Measurements from ENCODE around the gene EPO.
"Not testable (repeated sequence)": the region's sequence is repeated elsewhere in the genome, so short reads cannot be mapped to it uniquely, and the experiment has no call there.

EPO gene

GRCh38 chr7:100721505-100721812 is 1.2 kb downstream of the EPO start:
- no peak overlapping the region for H3K4me3 ChIP-seq (ENCODE audit: insufficient read depth, low read depth, low read length)
- peaks cover 7% of the 10 kb centered on the region for H3K4me1 ChIP-seq (ENCODE audit: control insufficient read depth, insufficient read depth, low read length)
- no peaks in the 10 kb centered on the region for H3K9me3 ChIP-seq (ENCODE audit: control insufficient read depth, low read length)
- WGBS, 2 experiments, result 86 to 88% methylated on average over 8 of the region's 8 CpGs
- H3K27ac ChIP-seq (ENCODE audit: insufficient read depth, low read depth, low read length, poor library complexity, severe bottlenecking), result no peak overlapping the region
- peaks cover 64% of the 10 kb centered on the region for H3K27me3 ChIP-seq (ENCODE audit: control insufficient read depth, insufficient read depth, low read length, poor library complexity, severe bottlenecking)
- H3K36me3 ChIP-seq (ENCODE audit: control insufficient read depth, insufficient read depth, low read length), result no peaks in the 10 kb centered on the region

DNA sequence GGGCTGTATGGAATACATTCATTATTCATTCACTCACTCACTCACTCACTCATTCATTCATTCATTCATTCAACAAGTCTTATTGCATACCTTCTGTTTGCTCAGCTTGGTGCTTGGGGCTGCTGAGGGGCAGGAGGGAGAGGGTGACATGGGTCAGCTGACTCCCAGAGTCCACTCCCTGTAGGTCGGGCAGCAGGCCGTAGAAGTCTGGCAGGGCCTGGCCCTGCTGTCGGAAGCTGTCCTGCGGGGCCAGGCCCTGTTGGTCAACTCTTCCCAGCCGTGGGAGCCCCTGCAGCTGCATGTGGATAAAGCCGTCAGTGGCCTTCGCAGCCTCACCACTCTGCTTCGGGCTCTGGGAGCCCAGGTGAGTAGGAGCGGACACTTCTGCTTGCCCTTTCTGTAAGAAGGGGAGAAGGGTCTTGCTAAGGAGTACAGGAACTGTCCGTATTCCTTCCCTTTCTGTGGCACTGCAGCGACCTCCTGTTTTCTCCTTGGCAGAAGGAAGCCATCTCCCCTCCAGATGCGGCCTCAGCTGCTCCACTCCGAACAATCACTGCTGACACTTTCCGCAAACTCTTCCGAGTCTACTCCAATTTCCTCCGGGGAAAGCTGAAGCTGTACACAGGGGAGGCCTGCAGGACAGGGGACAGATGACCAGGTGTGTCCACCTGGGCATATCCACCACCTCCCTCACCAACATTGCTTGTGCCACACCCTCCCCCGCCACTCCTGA is 2.4 kb downstream of the EPO start:
- WGBS, 2 experiments, result 85 to 87% methylated on average over 17 of the region's 17 CpGs
- Histone ChIP-seq H3K36me3 (ENCODE audit: control insufficient read depth, insufficient read depth, low read length) (no peaks in the 10 kb centered on the region), H3K9me3 (ENCODE audit: control insufficient read depth, low read length) (no peaks in the 10 kb centered on the region), H3K27me3 (ENCODE audit: control insufficient read depth, insufficient read depth, low read length, poor library complexity, severe bottlenecking) (peaks cover 64% of the 10 kb centered on the region), H3K4me3 (ENCODE audit: insufficient read depth, low read depth, low read length) (no peak overlapping the region), H3K4me1 (ENCODE audit: control insufficient read depth, insufficient read depth, low read length) (peaks cover 7% of the 10 kb centered on the region), H3K27ac (ENCODE audit: insufficient read depth, low read depth, low read length, poor library complexity, severe bottlenecking) (no peak overlapping the region)

- H3K4me3 ChIP-seq (ENCODE audit: insufficient read depth, low read depth, low read length), result no peak overlapping the region
- 88 to 90% methylated on average over 16 of the region's 16 CpGs for WGBS, 2 experiments
- peaks cover 64% of the 10 kb centered on the region for H3K27me3 ChIP-seq (ENCODE audit: control insufficient read depth, insufficient read depth, low read length, poor library complexity, severe bottlenecking)
- no peaks in the 10 kb centered on the region for H3K9me3 ChIP-seq (ENCODE audit: control insufficient read depth, low read length)
- peaks cover 7% of the 10 kb centered on the region for H3K4me1 ChIP-seq (ENCODE audit: control insufficient read depth, insufficient read depth, low read length)
- H3K36me3 ChIP-seq (ENCODE audit: control insufficient read depth, insufficient read depth, low read length), result no peaks in the 10 kb centered on the region
- H3K27ac ChIP-seq (ENCODE audit: insufficient read depth, low read depth, low read length, poor library complexity, severe bottlenecking), result no peak overlapping the region
These were observed 3.5 kb downstream of the EPO start for GRCh38 chr7:100723732-100724275.

DNA sequence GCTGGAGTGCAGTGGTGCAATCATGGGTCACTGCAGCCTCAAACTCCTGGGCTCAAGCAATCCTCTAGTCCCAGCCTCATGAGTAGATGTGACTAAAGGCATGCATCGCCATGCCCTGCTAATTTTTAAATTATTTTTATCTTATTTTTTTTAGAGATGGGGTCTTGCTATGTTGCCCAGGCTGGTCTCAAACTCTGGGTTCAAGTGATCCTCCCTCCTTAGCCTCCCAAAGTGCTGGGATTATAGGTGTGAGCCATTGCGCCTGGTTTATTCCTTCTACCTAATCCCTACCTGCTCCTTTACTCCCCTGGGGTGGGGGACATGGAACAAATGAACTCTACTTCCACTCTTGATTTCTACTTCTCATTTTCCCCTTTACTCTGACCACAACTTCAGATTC is 4.1 kb downstream of the EPO start:
- WGBS, 2 experiments, result 92 to 93% methylated on average over 1 to 2 of the region's 2 CpGs
- H3K4me1 ChIP-seq (ENCODE audit: control insufficient read depth, insufficient read depth, low read length); H3K36me3 ChIP-seq (ENCODE audit: control insufficient read depth, insufficient read depth, low read length); H3K27ac ChIP-seq (ENCODE audit: insufficient read depth, low read depth, low read length, poor library complexity, severe bottlenecking); H3K4me3 ChIP-seq (ENCODE audit: insufficient read depth, low read depth, low read length); H3K9me3 ChIP-seq (ENCODE audit: control insufficient read depth, low read length): not testable (repeated sequence)
- peaks cover 61% of the 10 kb centered on the region for H3K27me3 ChIP-seq (ENCODE audit: control insufficient read depth, insufficient read depth, low read length, poor library complexity, severe bottlenecking)

GRCh38 chr7:100726996-100727761 is 6.9 kb downstream of the EPO start:
- Histone ChIP-seq H3K27ac (ENCODE audit: insufficient read depth, low read depth, low read length, poor library complexity, severe bottlenecking) (no peak overlapping the region), H3K9me3 (ENCODE audit: control insufficient read depth, low read length) (no peaks in the 10 kb centered on the region)
- 83 to 86% methylated on average over 12 of the region's 12 CpGs for WGBS, 2 experiments

DNA sequence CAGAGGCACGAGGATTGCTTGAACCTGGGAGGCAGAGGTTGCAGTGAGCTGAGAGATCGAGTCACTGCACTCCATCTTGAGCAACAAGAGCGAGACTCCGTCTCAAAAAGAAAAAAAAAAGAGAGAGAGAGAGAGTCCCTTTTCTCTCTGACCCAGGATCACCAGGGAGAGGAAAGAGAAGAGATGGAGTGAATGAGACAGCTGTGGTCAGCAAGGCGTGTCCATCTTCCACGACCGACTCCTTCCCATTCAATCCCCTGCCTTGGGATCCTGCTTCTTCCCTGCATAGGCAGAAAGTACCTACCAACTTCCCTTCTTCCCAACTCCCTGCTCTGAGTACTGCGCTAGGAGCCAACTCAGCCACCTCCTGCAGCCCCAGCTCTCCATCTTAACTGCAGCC is 7.9 kb downstream of the EPO start:
- Histone ChIP-seq H3K4me3 (ENCODE audit: insufficient read depth, low read depth, low read length) (no peak overlapping the region), H3K4me1 (ENCODE audit: control insufficient read depth, insufficient read depth, low read length) (no peaks in the 10 kb centered on the region), H3K27ac (ENCODE audit: insufficient read depth, low read depth, low read length, poor library complexity, severe bottlenecking) (no peak overlapping the region), H3K36me3 (ENCODE audit: control insufficient read depth, insufficient read depth, low read length) (no peaks in the 10 kb centered on the region), H3K27me3 (ENCODE audit: control insufficient read depth, insufficient read depth, low read length, poor library complexity, severe bottlenecking) (peaks cover 23% of the 10 kb centered on the region), H3K9me3 (ENCODE audit: control insufficient read depth, low read length) (no peaks in the 10 kb centered on the region)
- 85% methylated on average over 8 of the region's 8 CpGs for WGBS, 2 experiments

More at GRCh38 chr7:100726996-100727761, 6.9 kb downstream of the EPO start:
- H3K4me3 ChIP-seq (ENCODE audit: insufficient read depth, low read depth, low read length), result no peak overlapping the region
- no peaks in the 10 kb centered on the region for H3K4me1 ChIP-seq (ENCODE audit: control insufficient read depth, insufficient read depth, low read length)
- H3K27me3 ChIP-seq (ENCODE audit: control insufficient read depth, insufficient read depth, low read length, poor library complexity, severe bottlenecking), result peaks cover 32% of the 10 kb centered on the region
- no peaks in the 10 kb centered on the region for H3K36me3 ChIP-seq (ENCODE audit: control insufficient read depth, insufficient read depth, low read length)

DNA sequence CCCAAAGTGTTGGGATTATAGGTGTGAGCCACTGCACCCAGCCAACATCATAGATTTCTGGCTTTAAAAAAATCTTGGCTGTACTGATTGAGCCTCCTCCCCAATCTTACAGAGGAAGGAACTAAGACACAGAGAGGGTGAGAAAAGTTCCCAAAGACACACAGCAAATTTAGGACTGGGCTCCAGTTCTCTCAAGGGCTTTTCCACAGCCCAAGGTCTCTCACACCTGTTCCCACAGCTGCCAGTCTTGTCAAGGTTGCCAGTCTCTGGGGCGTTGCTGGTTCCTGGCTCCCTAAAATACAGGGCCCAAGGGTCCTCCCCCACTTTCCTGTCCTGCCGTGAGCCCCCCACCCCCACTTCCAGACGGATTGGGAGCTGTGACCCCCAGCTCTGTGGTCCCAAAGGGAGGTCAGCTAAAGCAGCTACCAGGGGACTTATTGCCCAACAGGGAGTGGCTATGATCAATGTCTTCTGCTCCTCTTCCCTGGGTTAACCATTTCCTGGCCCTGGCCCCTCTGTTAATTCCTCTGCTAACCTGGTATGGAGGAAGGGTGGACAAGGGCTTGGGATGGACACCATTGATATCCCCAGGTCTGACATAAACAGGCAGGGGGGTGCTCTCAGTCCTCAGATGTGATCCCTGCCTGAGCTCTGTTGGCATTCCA is 10.0 kb downstream of the EPO start:
- H3K36me3 ChIP-seq (ENCODE audit: control insufficient read depth, insufficient read depth, low read length), result no peaks in the 10 kb centered on the region
- WGBS, 2 experiments, result 60 to 69% methylated on average over 3 of the region's 3 CpGs
- no peaks in the 10 kb centered on the region for H3K9me3 ChIP-seq (ENCODE audit: control insufficient read depth, low read length)
- H3K4me1 ChIP-seq (ENCODE audit: control insufficient read depth, insufficient read depth, low read length), result no peaks in the 10 kb centered on the region
- peaks cover 5% of the 10 kb centered on the region for H3K27me3 ChIP-seq (ENCODE audit: control insufficient read depth, insufficient read depth, low read length, poor library complexity, severe bottlenecking)
- no peak overlapping the region for H3K27ac ChIP-seq (ENCODE audit: insufficient read depth, low read depth, low read length, poor library complexity, severe bottlenecking)
- H3K4me3 ChIP-seq (ENCODE audit: insufficient read depth, low read depth, low read length), result no peak overlapping the region

DNA sequence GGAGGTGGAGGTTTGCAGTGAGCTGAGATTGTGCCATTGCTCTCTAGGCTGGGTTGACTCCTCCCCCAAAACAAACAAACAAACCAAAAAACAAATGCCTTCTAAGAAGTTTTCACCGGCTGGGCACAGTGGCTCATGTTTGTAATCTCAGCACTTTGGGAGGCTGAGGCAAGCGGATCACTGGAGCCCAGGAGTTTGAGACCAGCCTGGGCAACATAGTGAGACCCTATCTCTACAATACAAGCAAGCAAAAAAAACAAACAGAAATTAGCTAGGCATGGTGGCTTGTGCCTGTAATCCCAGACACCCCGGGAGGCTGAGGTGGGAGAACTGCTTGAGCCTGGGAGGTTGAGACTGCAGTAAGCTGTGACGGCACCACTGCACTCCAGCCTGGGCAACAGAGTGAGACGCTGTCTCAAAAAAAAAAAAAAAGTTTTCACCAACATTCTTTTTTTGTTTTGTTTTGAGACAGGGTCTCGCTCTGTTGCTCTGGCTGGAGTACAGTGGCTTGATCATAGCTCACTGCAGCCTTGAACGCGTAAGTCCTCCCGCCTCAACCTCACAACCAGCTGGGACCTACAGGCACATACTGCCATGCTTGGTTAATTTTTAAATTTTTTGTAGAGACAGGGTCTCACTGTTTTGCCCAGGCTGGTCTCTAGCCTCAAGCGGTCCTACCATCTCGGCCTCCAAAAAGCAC is 11.8 kb downstream of the EPO start:
- H3K9me3 ChIP-seq (ENCODE audit: control insufficient read depth, low read length), result no peaks in the 10 kb centered on the region
- H3K36me3 ChIP-seq (ENCODE audit: control insufficient read depth, insufficient read depth, low read length), result no peaks in the 10 kb centered on the region
- no peaks in the 10 kb centered on the region for H3K27me3 ChIP-seq (ENCODE audit: control insufficient read depth, insufficient read depth, low read length, poor library complexity, severe bottlenecking)
- no peak overlapping the region for H3K27ac ChIP-seq (ENCODE audit: insufficient read depth, low read depth, low read length, poor library complexity, severe bottlenecking)
- H3K4me1 ChIP-seq (ENCODE audit: control insufficient read depth, insufficient read depth, low read length), result no peaks in the 10 kb centered on the region
- H3K4me3 ChIP-seq (ENCODE audit: insufficient read depth, low read depth, low read length), result no peak overlapping the region
- 87 to 88% methylated on average over 11 of the region's 11 CpGs for WGBS, 2 experiments

DNA sequence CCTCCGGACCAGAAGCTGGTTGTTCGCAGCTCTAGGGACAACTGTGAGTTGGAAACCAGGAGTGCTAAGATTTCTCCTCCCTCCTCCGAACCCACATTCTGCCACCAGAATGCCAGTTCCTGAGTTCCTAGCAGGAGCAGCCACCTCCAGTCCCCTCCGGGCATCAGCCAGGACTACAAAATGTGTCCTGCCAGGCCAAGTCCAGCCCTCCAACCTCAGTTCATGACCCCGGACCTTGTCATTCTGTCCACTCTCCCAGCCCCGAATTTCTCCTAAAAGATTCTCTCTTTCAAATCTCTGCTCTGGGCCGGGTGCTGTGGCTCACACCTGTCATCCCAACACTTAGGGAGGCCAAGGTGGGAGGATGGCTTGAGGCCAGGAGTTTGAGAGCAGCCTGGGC is 15.5 kb downstream of the EPO start:
- H3K4me3 ChIP-seq (ENCODE audit: insufficient read depth, low read depth, low read length), result no peak overlapping the region
- 90 to 91% methylated on average over 7 of the region's 7 CpGs for WGBS, 2 experiments
- H3K9me3 ChIP-seq (ENCODE audit: control insufficient read depth, low read length), result no peaks in the 10 kb centered on the region
- no peaks in the 10 kb centered on the region for H3K27me3 ChIP-seq (ENCODE audit: control insufficient read depth, insufficient read depth, low read length, poor library complexity, severe bottlenecking)
- H3K27ac ChIP-seq (ENCODE audit: insufficient read depth, low read depth, low read length, poor library complexity, severe bottlenecking), result no peak overlapping the region
- H3K36me3 ChIP-seq (ENCODE audit: control insufficient read depth, insufficient read depth, low read length), result no peaks in the 10 kb centered on the region
- H3K4me1 ChIP-seq (ENCODE audit: control insufficient read depth, insufficient read depth, low read length), result no peaks in the 10 kb centered on the region

GRCh38 chr7:100736671-100737070 is 16.4 kb downstream of the EPO start:
- Histone ChIP-seq H3K4me3 (ENCODE audit: insufficient read depth, low read depth, low read length) (no peak overlapping the region), H3K27me3 (ENCODE audit: control insufficient read depth, insufficient read depth, low read length, poor library complexity, severe bottlenecking) (no peaks in the 10 kb centered on the region), H3K9me3 (ENCODE audit: control insufficient read depth, low read length) (no peaks in the 10 kb centered on the region), H3K4me1 (ENCODE audit: control insufficient read depth, insufficient read depth, low read length) (no peaks in the 10 kb centered on the region), H3K36me3 (ENCODE audit: control insufficient read depth, insufficient read depth, low read length) (no peaks in the 10 kb centered on the region), H3K27ac (ENCODE audit: insufficient read depth, low read depth, low read length, poor library complexity, severe bottlenecking) (no peak overlapping the region)
- 87 to 89% methylated on average over 13 of the region's 13 CpGs for WGBS, 2 experiments

Data from ectodermal cell (in vitro differentiated cells).